HepG2 (cell line): ENCODE data around the gene AQP12A. TPM values are rescaled to one million over a fixed set of nuclear protein-coding genes. Genes with fewer than 3 reads are reported as not detected.

Experiments used
- ATAC-seq: fragments of 200-7000 bp; cut with Tn5 transposase; 3 replicates; pipeline ENCODE4 v1.9.1; 2020; ENCODE audit warnings: mild to moderate bottlenecking, moderate library complexity
- BruUV-seq: library from RNA; stranded (reverse); fragments of 400-500 nt; replicated peaks from 2 replicates; lab custom pipeline; 2021; lab: Mats Ljungman, UMichigan
- CTCF ChIA-PET: fragments of 300-600 bp; formaldehyde crosslinking; extraction: SDS; loops from one replicate; lab custom pipeline; 2021; ENCODE audit warnings: low total read pairs, inconsistent platforms, low intra/inter-chr PET ratio; lab: Yijun Ruan, JAX
- POLR2A ChIA-PET: fragments of 350-600 bp; sonication (Branson Sonifier 250); formaldehyde crosslinking; loops from one replicate; lab custom pipeline; 2020; ENCODE audit warnings: antibody characterized with exemption, inconsistent platforms; lab: Yijun Ruan, JAX
- DNase-seq: peaks from one replicate; pipeline ENCODE4 v3.0.0-alpha.2; 2015; ENCODE audit warnings: low spot score
- FAIRE-seq: peaks from 3 replicates; lab custom pipeline; 2011; peaks lifted over from hg19 to GRCh38; lab: Jason Lieb, UNC
- H2AFZ ChIP-seq: one replicate; pipeline ENCODE4 v1.6.1; 2011; ENCODE audit warnings: low read length, inconsistent platforms
- H3K27ac ChIP-seq: fragments of 300-600 bp; 3 replicates; pipeline ENCODE4 v1.8.0; 2011; ENCODE audit warnings: mixed run types, mild to moderate bottlenecking, mixed read lengths, low read length, inconsistent platforms; ENCODE audit not compliant: insufficient read depth; ENCODE audit errors: extremely low read length
- H3K27me3 ChIP-seq, 2 experiments: fragments of 200-600 bp in 1 of 2; 2 replicates in 1 of 2; 3 replicates in 1 of 2; pipeline versions ENCODE4 v1.6.0 to v1.8.0; 2011; ENCODE audit warnings: low read length in 2 of 2, mild to moderate bottlenecking in 2 of 2, moderate library complexity in 2 of 2, inconsistent platforms in 1 of 2; ENCODE audit not compliant: insufficient read depth in 2 of 2, control insufficient read depth in 1 of 2
- H3K36me3 ChIP-seq, 2 experiments: fragments of 200-600 bp in 1 of 2; replicated peaks in 1 of 2; 2 replicates in 1 of 2; 3 replicates in 1 of 2; pipeline versions ENCODE4 v1.5.1 to v1.8.0; 2011; ENCODE audit warnings: low read length in 2 of 2, inconsistent platforms in 1 of 2; ENCODE audit not compliant: insufficient read depth in 2 of 2, control insufficient read depth in 1 of 2
- H3K4me1 ChIP-seq: 2 replicates; pipeline ENCODE4 v1.5.1; 2012; ENCODE audit warnings: low read length, inconsistent platforms; ENCODE audit not compliant: insufficient read depth
- H3K4me2 ChIP-seq: 2 replicates; pipeline ENCODE4 v1.6.0; 2011; ENCODE audit warnings: low read depth, low read length, inconsistent platforms
- H3K4me3 ChIP-seq, 3 experiments: fragments of 200-600 bp in 1 of 3; sonication (generic), shearing (Covaris generic) in 1 of 3; replicated peaks in 1 of 3; 2 replicates each; pipeline ENCODE4 v1.5.1; 2011 to 2016; ENCODE audit warnings: low read length in 3 of 3, inconsistent platforms in 2 of 3, low read depth in 2 of 3, mild to moderate bottlenecking in 2 of 3, control low read depth in 1 of 3, mixed read lengths in 1 of 3; ENCODE audit not compliant: insufficient read depth in 1 of 3
- H3K79me2 ChIP-seq: one replicate; pipeline ENCODE4 v1.6.1; 2011; ENCODE audit warnings: low read length, inconsistent platforms; ENCODE audit not compliant: insufficient read depth
- H3K9ac ChIP-seq: 2 replicates; pipeline ENCODE4 v1.6.0; 2011; ENCODE audit warnings: mild to moderate bottlenecking, low read depth, low read length, inconsistent platforms; ENCODE audit not compliant: insufficient read depth
- H3K9me3 ChIP-seq: 2 replicates; pipeline ENCODE4 v1.5.1; 2012; ENCODE audit warnings: mild to moderate bottlenecking, low read length
- H4K20me1 ChIP-seq: 2 replicates; pipeline ENCODE4 v1.6.0; 2011; ENCODE audit warnings: inconsistent platforms, mild to moderate bottlenecking, low read length, moderate library complexity; ENCODE audit not compliant: insufficient read depth
- GATAD2A ChIP-seq: IDR thresholded peaks from 2 replicates; pipeline ENCODE4 v1.6.1; 2016
- NFAT5 ChIP-seq: sonication (generic); formaldehyde crosslinking; IDR thresholded peaks from 2 replicates; pipeline ENCODE4 v1.4.0; 2020; ENCODE audit warnings: missing genetic modification reagents
- NR2F6 ChIP-seq, 2 experiments: IDR thresholded peaks; 2 replicates each; pipeline ENCODE4 v1.6.1; 2016; ENCODE audit warnings: antibody characterized with exemption in 1 of 2, mild to moderate bottlenecking in 1 of 2
- ZNF335 ChIP-seq: sonication (generic); formaldehyde crosslinking; IDR thresholded peaks from 2 replicates; pipeline ENCODE4 v1.4.0; 2020; ENCODE audit warnings: missing genetic modification reagents
- ZNF446 ChIP-seq: sonication (generic); formaldehyde crosslinking; IDR thresholded peaks from 2 replicates; pipeline ENCODE4 v1.5.0; 2020; ENCODE audit warnings: mild to moderate bottlenecking, missing genetic modification reagents
- WGBS: methylation state at CpG from one replicate; pipeline ENCODE4 v1.1.6; 2017; ENCODE audit warnings: low lambda C conversion rate; 5-methylcytosine and 5-hydroxymethylcytosine counted together
- in situ Hi-C: cut with HindIII; loops from 2 replicates; pipeline ENCODE4 v1.10.0; 2017; ENCODE audit warnings: low pct_unique_long_range_greater_than_20kb; ENCODE audit not compliant: extremely low pct_ligation_motif_present
- intact Hi-C: fragments of 100-400 bp; cut with micrococcal nuclease; formaldehyde crosslinking; loops from one replicate; pipeline ENCODE4 v1.10.0; 2022; ENCODE audit not compliant: unreplicated experiment
- polyA plus RNA-seq, 8 experiments: library from polyadenylated mRNA; depleted of rRNA in 3 of 8; stranded (reverse) in 7 of 8; unstranded in 1 of 8; fragments of >200 nt; fragmentation: Illumina TruSeq in 4 of 8; extraction: Trizol in 4 of 8; gene quantifications; 2 replicates each; pipeline versions ENCODE4 v1.2.1 to v1.2.3, GENCODE V29; 2011 to 2016; ENCODE audit warnings: low read depth in 4 of 8, missing spikeins in 1 of 8, mixed read lengths in 1 of 8; ENCODE audit not compliant: insufficient read depth in 1 of 8
- total RNA-seq, 5 experiments: library from RNA; depleted of rRNA; stranded (reverse); fragments of >200 nt; fragmentation: Illumina TruSeq; extraction: Trizol; gene quantifications; 2 replicates each; pipeline ENCODE4 v1.2.3, GENCODE V29; 2016; ENCODE audit warnings: low read depth in 1 of 5
- TF ChIP-seq, protein P1 (sequence below): IDR thresholded peaks from 2 replicates; pipeline ENCODE4 v1.6.1; 2016
- TF ChIP-seq, protein P2 (sequence below): sonication (generic); formaldehyde crosslinking; IDR thresholded peaks from 2 replicates; pipeline ENCODE4 v1.4.0; 2020; ENCODE audit warnings: missing genetic modification reagents, borderline replicate concordance

Gene AQP12A
- total and polyA plus RNA-seq, 2 of the 13 experiments (the other 11 are each of a cell fraction or from before 2014, with no cell fraction given): not detected

DNA sequence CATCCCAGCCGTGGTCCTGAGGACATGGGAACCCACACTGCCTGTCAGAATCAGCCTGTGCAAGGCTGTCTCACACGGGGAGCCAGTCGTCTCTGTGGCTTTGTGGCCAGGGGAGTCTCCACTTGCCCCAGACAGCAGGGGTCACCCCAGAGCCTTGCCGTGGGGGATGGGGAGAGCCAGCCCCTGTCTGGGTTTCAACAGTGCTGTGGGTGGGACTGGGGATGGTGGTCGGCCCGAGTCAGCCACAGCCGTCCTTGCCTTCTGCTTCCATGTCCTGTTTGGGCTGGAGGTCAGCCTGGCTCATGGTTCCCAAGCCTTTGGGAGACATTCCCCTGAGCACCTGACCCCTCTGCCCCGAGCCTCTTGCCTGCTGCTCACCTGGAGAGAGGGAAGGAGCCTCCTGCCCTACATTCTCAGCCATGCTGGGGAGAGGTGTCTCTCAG lies 46.8 kb upstream of the AQP12A start (continued):
- no peak for TF ChIP-seq NFAT5 (CRISPR knock-in tag)
- TF ChIP-seq ZNF446 (CRISPR knock-in tag): no peak
- TF ChIP-seq, protein P1, sequence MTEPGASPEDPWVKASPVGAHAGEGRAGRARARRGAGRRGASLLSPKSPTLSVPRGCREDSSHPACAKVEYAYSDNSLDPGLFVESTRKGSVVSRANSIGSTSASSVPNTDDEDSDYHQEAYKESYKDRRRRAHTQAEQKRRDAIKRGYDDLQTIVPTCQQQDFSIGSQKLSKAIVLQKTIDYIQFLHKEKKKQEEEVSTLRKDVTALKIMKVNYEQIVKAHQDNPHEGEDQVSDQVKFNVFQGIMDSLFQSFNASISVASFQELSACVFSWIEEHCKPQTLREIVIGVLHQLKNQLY (CRISPR knock-in tag): no peak
- no peak for TF ChIP-seq ZNF335 (CRISPR knock-in tag)
- no peak for TF ChIP-seq GATAD2A (CRISPR knock-in tag)
- no peak for TF ChIP-seq NR2F6 (IDR thresholded peaks at IDR 0.05)
- no peak for TF ChIP-seq NR2F6 (CRISPR knock-in tag; IDR thresholded peaks at IDR 0.05)

- Histone ChIP-seq H2AFZ (no peak overlapping the region), H3K4me1 (no peaks in the 10 kb centered on the region), H3K4me3 (no peak overlapping the region), H3K9me3 (no peaks in the 10 kb centered on the region), H3K36me3 (no peaks in the 10 kb centered on the region), H3K27ac (no peak overlapping the region), H3K9ac (no peak overlapping the region), H3K27me3 (peaks cover 45 to 86% of the 10 kb centered on the region in 2 experiments), H4K20me1 (no peaks in the 10 kb centered on the region; the same call in 1 of the 2 replicates), H3K4me2 (no peak overlapping the region), H3K79me2 (no peaks in the 10 kb centered on the region)
- POLR2A ChIA-PET: no interaction called here
- no peak for FAIRE-seq
- BruUV-seq: no TSS peak
- in situ Hi-C loops: no loop called here
- TF ChIP-seq, protein P2, sequence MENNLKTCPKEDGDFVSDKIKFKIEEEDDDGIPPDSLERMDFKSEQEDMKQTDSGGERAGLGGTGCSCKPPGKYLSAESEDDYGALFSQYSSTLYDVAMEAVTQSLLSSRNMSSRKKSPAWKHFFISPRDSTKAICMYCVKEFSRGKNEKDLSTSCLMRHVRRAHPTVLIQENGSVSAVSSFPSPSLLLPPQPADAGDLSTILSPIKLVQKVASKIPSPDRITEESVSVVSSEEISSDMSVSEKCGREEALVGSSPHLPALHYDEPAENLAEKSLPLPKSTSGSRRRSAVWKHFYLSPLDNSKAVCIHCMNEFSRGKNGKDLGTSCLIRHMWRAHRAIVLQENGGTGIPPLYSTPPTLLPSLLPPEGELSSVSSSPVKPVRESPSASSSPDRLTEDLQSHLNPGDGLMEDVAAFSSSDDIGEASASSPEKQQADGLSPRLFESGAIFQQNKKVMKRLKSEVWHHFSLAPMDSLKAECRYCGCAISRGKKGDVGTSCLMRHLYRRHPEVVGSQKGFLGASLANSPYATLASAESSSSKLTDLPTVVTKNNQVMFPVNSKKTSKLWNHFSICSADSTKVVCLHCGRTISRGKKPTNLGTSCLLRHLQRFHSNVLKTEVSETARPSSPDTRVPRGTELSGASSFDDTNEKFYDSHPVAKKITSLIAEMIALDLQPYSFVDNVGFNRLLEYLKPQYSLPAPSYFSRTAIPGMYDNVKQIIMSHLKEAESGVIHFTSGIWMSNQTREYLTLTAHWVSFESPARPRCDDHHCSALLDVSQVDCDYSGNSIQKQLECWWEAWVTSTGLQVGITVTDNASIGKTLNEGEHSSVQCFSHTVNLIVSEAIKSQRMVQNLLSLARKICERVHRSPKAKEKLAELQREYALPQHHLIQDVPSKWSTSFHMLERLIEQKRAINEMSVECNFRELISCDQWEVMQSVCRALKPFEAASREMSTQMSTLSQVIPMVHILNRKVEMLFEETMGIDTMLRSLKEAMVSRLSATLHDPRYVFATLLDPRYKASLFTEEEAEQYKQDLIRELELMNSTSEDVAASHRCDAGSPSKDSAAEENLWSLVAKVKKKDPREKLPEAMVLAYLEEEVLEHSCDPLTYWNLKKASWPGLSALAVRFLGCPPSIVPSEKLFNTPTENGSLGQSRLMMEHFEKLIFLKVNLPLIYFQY (CRISPR knock-in tag): no peak
- no peak for ATAC-seq
- intact Hi-C loops: loop anchor here (10.0 kb wide), 1 partner anchor 131 kb away; no protein-coding TSS in a partner anchor
- CTCF ChIA-PET: no interaction called here
- no CpG with 5 or more reads among the region's 10 CpGs for WGBS
- DNase-seq: no peak
Observed at GRCh38 chr2:240645346-240645745, 46.3 kb upstream of the AQP12A start.
